Lower lobe of right lung (tissue), 2 donors: ENCODE results near the gene NCOA5. TPM values are rescaled to one million over a fixed set of nuclear protein-coding genes. Genes with fewer than 3 reads are reported as not detected.

ENCODE experiments used
- ATAC-seq, 2 donors: fragments of 200-7000 bp; cut with Tn5 transposase; one replicate each; pipeline ENCODE4 v1.9.1; 2020 to 2022; ENCODE audit warnings: mild to moderate bottlenecking in 2 of 2, moderate library complexity in 2 of 2
- DNase-seq: peaks from one replicate; pipeline ENCODE4 v3.0.0-alpha.2; 2020
- H3K27ac ChIP-seq: fragments of 200-600 bp; one replicate; pipeline ENCODE4 v1.8.0; 2022
- H3K27me3 ChIP-seq: fragments of 200-600 bp; one replicate; pipeline ENCODE4 v1.8.0; 2022; ENCODE audit warnings: low read depth
- H3K36me3 ChIP-seq: fragments of 200-600 bp; one replicate; pipeline ENCODE4 v1.8.0; 2022; ENCODE audit warnings: mild to moderate bottlenecking
- H3K4me1 ChIP-seq: fragments of 200-600 bp; one replicate; pipeline ENCODE4 v1.8.0; 2022
- H3K4me3 ChIP-seq: fragments of 200-600 bp; one replicate; pipeline ENCODE4 v1.8.0; 2022; ENCODE audit warnings: mild to moderate bottlenecking
- H3K9me3 ChIP-seq: fragments of 200-600 bp; one replicate; pipeline ENCODE4 v1.8.0; 2022
- CTCF ChIP-seq: fragments of 200-600 bp; IDR thresholded peaks from one replicate; pipeline ENCODE4 v1.8.0; 2022; ENCODE audit warnings: antibody characterized with exemption, mild to moderate bottlenecking
- intact Hi-C: fragments of 100-400 bp; cut with DNase I; formaldehyde crosslinking; loops from one replicate; pipeline ENCODE4 v1.11.0; 2022
- total RNA-seq: library from RNA; stranded (reverse); fragmentation: NEBNext Ultra II Directional; extraction: Animal tissue kit (Norgen Biotek cat#: 25700); gene quantifications from one replicate; pipeline ENCODE4 v1.2.1, GENCODE V29; 2021
- donor health status: DM: no; HTN: yes; CAD: no; lungs with severe emphysema.

NCOA5 gene
- total RNA-seq, 1 donor from 2014 or later, result 29.4 TPM

- ATAC-seq (no peak), DNase-seq (no peak)
- intact Hi-C loops, result no loop called here
- H3K36me3 ChIP-seq, result no peaks in the 10 kb centered on the region
- no peak overlapping the region for H3K27ac ChIP-seq
- no peaks in the 10 kb centered on the region for H3K9me3 ChIP-seq
- TF ChIP-seq CTCF, result no peak
- H3K4me1 ChIP-seq, result no peaks in the 10 kb centered on the region
- peaks cover 21% of the 10 kb centered on the region for H3K27me3 ChIP-seq
- H3K4me3 ChIP-seq, result no peak overlapping the region
Observed at GRCh38 chr20:46046588-46047310, 43.0 kb downstream of the NCOA5 start.

GRCh38 chr20:46044896-46045295 lies 44.9 kb downstream of the NCOA5 start:
- TF ChIP-seq CTCF, result no peak
- no peak overlapping the region for H3K27ac ChIP-seq
- no peaks in the 10 kb centered on the region for H3K36me3 ChIP-seq
- intact Hi-C loops, result no loop called here
- no peaks in the 10 kb centered on the region for H3K9me3 ChIP-seq
- no peak overlapping the region for H3K4me3 ChIP-seq
- H3K4me1 ChIP-seq, result no peaks in the 10 kb centered on the region
- H3K27me3 ChIP-seq, result peaks cover 17% of the 10 kb centered on the region
- ATAC-seq (no peak), DNase-seq (no peak)

GRCh38 chr20:46043556-46043955 lies 46.2 kb downstream of the NCOA5 start:
- Histone ChIP-seq H3K27me3 (peaks cover 17% of the 10 kb centered on the region), H3K27ac (no peak overlapping the region), H3K4me1 (no peaks in the 10 kb centered on the region), H3K4me3 (no peak overlapping the region), H3K36me3 (no peaks in the 10 kb centered on the region), H3K9me3 (no peaks in the 10 kb centered on the region)
- intact Hi-C loops, result no loop called here
- TF ChIP-seq CTCF, result no peak
- ATAC-seq, result no peak
- no peak for DNase-seq

GRCh38 chr20:46040902-46041535 lies 48.7 kb downstream of the NCOA5 start:
- Histone ChIP-seq H3K27me3 (peaks cover 12% of the 10 kb centered on the region), H3K9me3 (no peaks in the 10 kb centered on the region), H3K27ac (no peak overlapping the region), H3K4me1 (no peaks in the 10 kb centered on the region), H3K4me3 (no peak overlapping the region), H3K36me3 (no peaks in the 10 kb centered on the region)
- ATAC-seq (no peak), DNase-seq (no peak)
- intact Hi-C loops, result no loop called here
- TF ChIP-seq CTCF, result no peak

- no peaks in the 10 kb centered on the region for H3K9me3 ChIP-seq
- H3K4me3 ChIP-seq, result no peak overlapping the region
- TF ChIP-seq CTCF, result no peak
- intact Hi-C loops, result no loop called here
- ATAC-seq (no peak), DNase-seq (no peak)
- H3K27ac ChIP-seq, result no peak overlapping the region
- peaks cover 36% of the 10 kb centered on the region for H3K27me3 ChIP-seq
- H3K4me1 ChIP-seq, result no peaks in the 10 kb centered on the region
- no peaks in the 10 kb centered on the region for H3K36me3 ChIP-seq
Observed at GRCh38 chr20:46037036-46037435, 52.7 kb downstream of the NCOA5 start.
